PC-3 (cell line): ENCODE measurements around the gene ITPKC.

Experiments used
- CTCF ChIP-seq: fragments of 300-600 bp; sonication (generic); conservative IDR thresholded peaks from 2 replicates; pipeline ENCODE4 v1.5.1; 2017; ENCODE audit warnings: antibody characterized with exemption, low read depth, mild to moderate bottlenecking, low read length
- EZH2phosphoT487 ChIP-seq: fragments of 300-600 bp; sonication (generic); IDR thresholded peaks from 2 replicates; pipeline ENCODE4 v1.6.1; 2018; ENCODE audit warnings: mild to moderate bottlenecking, antibody characterized with exemption, low read length, borderline replicate concordance

GRCh38 chr19:40739871-40740703 lies 23.2 kb downstream of the ITPKC start:
- TF ChIP-seq CTCF, result no peak
- TF ChIP-seq EZH2phosphoT487, result no peak
